Neural progenitor cell (in vitro differentiated cells): ENCODE measurements around the gene PTPRN2. TPM values are rescaled to one million over a fixed set of nuclear protein-coding genes. Genes with fewer than 3 reads are reported as not detected.

Source experiments
- DNase-seq: peaks from one replicate; pipeline ENCODE4 v3.0.0-alpha.2; 2016; ENCODE audit warnings: low spot score
- H2AFZ ChIP-seq: fragments of 200-600 bp; sonication (generic); replicated peaks from 2 replicates; pipeline ENCODE4 v1.6.1; 2016; ENCODE audit warnings: antibody characterized with exemption
- H3F3A ChIP-seq: fragments of 200-600 bp; sonication (generic); 2 replicates; pipeline ENCODE4 v1.6.1; 2016; ENCODE audit warnings: antibody characterized with exemption, low read depth
- H3K27ac ChIP-seq: fragments of 200-600 bp; sonication (generic); 2 replicates; pipeline ENCODE4 v1.5.1; 2016; ENCODE audit warnings: mild to moderate bottlenecking
- H3K27me3 ChIP-seq: fragments of 200-600 bp; sonication (generic); 2 replicates; pipeline ENCODE4 v1.6.1; 2016; ENCODE audit warnings: mild to moderate bottlenecking, moderate library complexity
- H3K36me3 ChIP-seq: fragments of 200-600 bp; sonication (generic); 2 replicates; pipeline ENCODE4 v1.5.1; 2016
- H3K4me1 ChIP-seq: fragments of 200-600 bp; sonication (generic); 2 replicates; pipeline ENCODE4 v1.6.1; 2016; ENCODE audit warnings: mixed run types
- H3K4me2 ChIP-seq: fragments of 200-600 bp; sonication (generic); 2 replicates; pipeline ENCODE4 v1.6.1; 2016
- H3K4me3 ChIP-seq: fragments of 200-600 bp; sonication (generic); 2 replicates; pipeline ENCODE4 v1.5.1; 2016
- H3K79me2 ChIP-seq: fragments of 200-600 bp; sonication (generic); 2 replicates; pipeline ENCODE4 v1.6.1; 2016; ENCODE audit warnings: low read depth
- H3K9ac ChIP-seq: fragments of 200-600 bp; sonication (generic); 2 replicates; pipeline ENCODE4 v1.6.1; 2016
- H3K9me3 ChIP-seq: fragments of 200-600 bp; sonication (generic); 2 replicates; pipeline ENCODE4 v1.5.1; 2016; ENCODE audit warnings: low read depth
- H4K20me1 ChIP-seq: fragments of 200-600 bp; sonication (generic); 2 replicates; pipeline ENCODE4 v1.6.1; 2016; ENCODE audit warnings: low read depth
- H3K27ac Mint-ChIP-seq: 3 replicates; pipeline ENCODE4 v1.8.0; 2021; ENCODE audit warnings: mixed read lengths
- H3K27me3 Mint-ChIP-seq: 2 replicates; pipeline ENCODE4 v1.8.0; 2022; ENCODE audit warnings: low read depth, mild to moderate bottlenecking, inconsistent platforms, moderate library complexity, mixed read lengths; ENCODE audit not compliant: insufficient read depth
- H3K36me3 Mint-ChIP-seq: 3 replicates; pipeline ENCODE4 v1.8.0; 2021; ENCODE audit warnings: mixed read lengths
- H3K4me1 Mint-ChIP-seq: 3 replicates; pipeline ENCODE4 v1.8.0; 2021; ENCODE audit warnings: mixed read lengths
- H3K4me3 Mint-ChIP-seq: 3 replicates; pipeline ENCODE4 v1.8.0; 2021; ENCODE audit warnings: mild to moderate bottlenecking, moderate library complexity, mixed read lengths
- H3K9me3 Mint-ChIP-seq: 3 replicates; pipeline ENCODE4 v1.8.0; 2020; ENCODE audit warnings: mixed read lengths
- CTCF ChIP-seq: fragments of 200-600 bp; sonication (generic); IDR thresholded peaks from 2 replicates; pipeline ENCODE4 v1.5.1; 2017; ENCODE audit warnings: antibody characterized with exemption, mild to moderate bottlenecking
- EZH2 ChIP-seq: fragments of 200-600 bp; sonication (generic); IDR thresholded peaks from 2 replicates; pipeline ENCODE4 v1.6.1; 2017; ENCODE audit warnings: antibody characterized with exemption, mild to moderate bottlenecking, moderate library complexity
- EZH2phosphoT487 ChIP-seq: fragments of 200-600 bp; sonication (generic); IDR thresholded peaks from 2 replicates; pipeline ENCODE4 v1.6.1; 2017; ENCODE audit warnings: antibody characterized with exemption
- total RNA-seq: library from RNA; depleted of rRNA; stranded (reverse); fragments of >200 nt; gene quantifications from 2 replicates; pipeline ENCODE4 v1.2.3, GENCODE V29; 2015; ENCODE audit warnings: low replicate concordance

The PTPRN2 gene
- total RNA-seq, 1 donor from 2014 or later = 3.0 TPM

- no peak overlapping the region for H2AFZ ChIP-seq
- H3K27me3 ChIP-seq = no peaks in the 10 kb centered on the region
- H3K27ac Mint-ChIP-seq = no peak overlapping the region
- DNase-seq = no peak
- H3K36me3 Mint-ChIP-seq = peaks cover 30% of the 10 kb centered on the region
- H3K9me3 ChIP-seq = no peaks in the 10 kb centered on the region
- peaks cover 4% of the 10 kb centered on the region for H4K20me1 ChIP-seq
- peaks cover 6% of the 10 kb centered on the region for H3K27me3 Mint-ChIP-seq
- no peaks in the 10 kb centered on the region for H3F3A ChIP-seq
- peaks cover 27% of the 10 kb centered on the region for H3K4me1 Mint-ChIP-seq
- H3K79me2 ChIP-seq = no peaks in the 10 kb centered on the region
- H3K9ac ChIP-seq = no peak overlapping the region
- no peak overlapping the region for H3K4me2 ChIP-seq
- no peaks in the 10 kb centered on the region for H3K36me3 ChIP-seq
- H3K4me1 ChIP-seq = peaks cover 5% of the 10 kb centered on the region
- TF ChIP-seq EZH2 = no peak
- no peak for TF ChIP-seq EZH2phosphoT487
- no peak for TF ChIP-seq CTCF
- no peaks in the 10 kb centered on the region for H3K9me3 Mint-ChIP-seq
- H3K4me3 Mint-ChIP-seq = no peak overlapping the region
- H3K27ac ChIP-seq = no peak overlapping the region
- H3K4me3 ChIP-seq = no peak overlapping the region
These were observed 924.5 kb downstream of the PTPRN2 start for GRCh38 chr7:157662981-157663716.

GRCh38 chr7:157662110-157662791, 925.4 kb downstream of the PTPRN2 start:
- Histone ChIP-seq H2AFZ (no peak overlapping the region), H3K4me2 (no peak overlapping the region), H3K9ac (no peak overlapping the region), H3K4me3 (no peak overlapping the region), H3K27me3 (no peaks in the 10 kb centered on the region), H3K9me3 (no peaks in the 10 kb centered on the region), H3K79me2 (no peaks in the 10 kb centered on the region), H3F3A (no peaks in the 10 kb centered on the region), H3K4me1 (peaks cover 5% of the 10 kb centered on the region), H4K20me1 (peaks cover 4% of the 10 kb centered on the region), H3K36me3 (no peaks in the 10 kb centered on the region), H3K27ac (no peak overlapping the region)
- Mint-ChIP-seq H3K27ac (no peak overlapping the region), H3K36me3 (peaks cover 26% of the 10 kb centered on the region), H3K9me3 (no peaks in the 10 kb centered on the region), H3K4me1 (peaks cover 23% of the 10 kb centered on the region), H3K4me3 (no peak overlapping the region), H3K27me3 (peaks cover 6% of the 10 kb centered on the region)
- TF ChIP-seq EZH2 (no peak), CTCF (no peak), EZH2phosphoT487 (no peak)
- DNase-seq = no peak

- no peak for TF ChIP-seq CTCF
- no peak for TF ChIP-seq EZH2phosphoT487
- H3K4me2 ChIP-seq = no peak overlapping the region
These were observed 926.0 kb downstream of the PTPRN2 start for GRCh38 chr7:157661611-157661975.

More at GRCh38 chr7:157661611-157661975, 926.0 kb downstream of the PTPRN2 start:
- peaks cover 26% of the 10 kb centered on the region for H3K36me3 Mint-ChIP-seq
- H3K4me3 Mint-ChIP-seq = no peak overlapping the region
- H3K9ac ChIP-seq = no peak overlapping the region
- H3K27me3 ChIP-seq = no peaks in the 10 kb centered on the region
- no peaks in the 10 kb centered on the region for H3K36me3 ChIP-seq
- no peaks in the 10 kb centered on the region for H3K79me2 ChIP-seq
- no peak overlapping the region for H3K27ac ChIP-seq
- H3K27me3 Mint-ChIP-seq = peaks cover 6% of the 10 kb centered on the region
- peaks cover 23% of the 10 kb centered on the region for H3K4me1 Mint-ChIP-seq
- peaks cover 4% of the 10 kb centered on the region for H4K20me1 ChIP-seq
- H3K9me3 Mint-ChIP-seq = no peaks in the 10 kb centered on the region
- H2AFZ ChIP-seq = no peak overlapping the region
- DNase-seq = no peak
- no peaks in the 10 kb centered on the region for H3K9me3 ChIP-seq
- no peak overlapping the region for H3K27ac Mint-ChIP-seq
- no peak overlapping the region for H3K4me3 ChIP-seq
- H3K4me1 ChIP-seq = peaks cover 5% of the 10 kb centered on the region
- no peaks in the 10 kb centered on the region for H3F3A ChIP-seq
